Stimulated activated CD8-positive, alpha-beta memory T cell treated with anti-CD3 and anti-CD28 coated beads, Interleukin-7, amount 100 ng/mL, for 24 hours (primary cell): ENCODE results near the gene BSPRY.
"Not testable (repeated sequence)": the region's sequence is repeated elsewhere in the genome, so short reads cannot be mapped to it uniquely, and the experiment has no call there.

Source experiments
- DNase-seq: peaks from one replicate; pipeline ENCODE4 v3.0.0-alpha.2; 2020; ENCODE audit warnings: low read depth

BSPRY gene

DNA sequence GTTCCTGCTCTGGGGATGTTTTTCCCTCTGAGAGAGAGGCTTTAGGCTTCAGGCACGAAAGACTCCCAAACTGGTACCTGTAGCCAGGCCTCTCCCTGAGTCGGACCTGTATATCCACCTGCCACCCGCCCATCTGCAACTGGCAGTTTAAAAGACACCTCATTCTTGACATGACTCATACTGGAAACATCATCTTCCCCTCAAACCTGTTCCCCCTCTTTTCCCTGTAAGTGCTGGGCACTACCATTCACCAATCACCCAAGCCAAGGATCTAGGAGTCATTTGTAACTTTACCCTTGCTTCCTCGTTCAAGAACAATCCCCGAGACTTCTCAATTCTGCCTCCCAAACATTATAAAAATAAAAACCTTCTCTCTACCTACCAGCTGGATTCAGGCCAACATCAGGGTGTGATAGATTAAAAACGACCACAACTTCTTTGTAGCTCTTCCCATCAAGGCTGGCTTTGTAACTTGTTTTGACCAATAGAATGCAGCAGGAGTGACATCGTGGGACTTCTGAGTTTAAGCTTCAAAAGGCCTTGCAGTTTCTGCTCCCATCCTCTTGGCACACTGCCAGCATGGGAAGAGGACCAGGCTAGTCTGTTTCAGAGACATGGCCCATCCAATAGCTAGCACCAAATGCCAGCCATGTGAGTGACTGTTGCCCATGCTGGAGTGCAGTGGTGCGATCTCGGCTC, 7.5 kb upstream of the BSPRY start:
- no peak for DNase-seq

GRCh38 chr9:113343732-113344231, 5.6 kb upstream of the BSPRY start:
- DNase-seq: no peak

DNA sequence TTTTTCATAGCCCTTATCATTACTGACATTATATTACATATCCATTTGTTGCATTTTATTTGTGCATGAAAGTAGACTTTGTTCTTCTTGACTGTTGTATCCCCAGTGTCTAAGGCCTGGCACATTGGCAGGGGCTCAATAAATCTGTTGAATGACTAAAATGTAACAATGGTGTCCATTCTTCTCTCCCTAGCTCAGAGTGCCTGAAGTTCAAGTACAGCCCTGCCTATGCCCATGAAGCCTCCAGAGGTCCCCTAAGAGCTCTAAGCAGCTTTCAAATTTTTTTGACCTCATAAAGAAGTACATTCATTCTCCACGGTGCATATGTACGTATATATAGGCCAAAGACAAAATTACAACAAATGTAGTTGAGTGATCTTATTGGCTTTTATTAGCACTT, 4.2 kb upstream of the BSPRY start:
- no peak for DNase-seq

DNA sequence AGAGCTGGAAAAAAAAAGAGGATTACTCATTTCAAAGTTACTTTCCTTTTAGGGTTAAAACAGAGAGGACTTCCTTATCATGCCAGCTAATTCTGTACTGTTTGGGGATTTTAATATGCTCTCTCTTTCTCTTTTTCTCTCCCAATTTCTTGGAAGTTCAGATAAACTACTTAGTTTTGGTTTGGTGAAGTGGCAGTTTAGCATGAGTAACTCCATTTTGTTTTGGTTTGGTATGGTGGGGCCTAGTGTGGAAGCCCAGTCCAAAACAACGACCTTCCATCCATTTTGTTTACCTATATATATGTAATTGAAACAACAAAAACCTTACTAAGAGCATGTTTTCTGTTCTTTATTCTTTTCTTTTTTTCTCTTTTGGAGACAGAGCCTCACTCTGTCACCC, 3.7 kb upstream of the BSPRY start:
- no peak for DNase-seq

DNA sequence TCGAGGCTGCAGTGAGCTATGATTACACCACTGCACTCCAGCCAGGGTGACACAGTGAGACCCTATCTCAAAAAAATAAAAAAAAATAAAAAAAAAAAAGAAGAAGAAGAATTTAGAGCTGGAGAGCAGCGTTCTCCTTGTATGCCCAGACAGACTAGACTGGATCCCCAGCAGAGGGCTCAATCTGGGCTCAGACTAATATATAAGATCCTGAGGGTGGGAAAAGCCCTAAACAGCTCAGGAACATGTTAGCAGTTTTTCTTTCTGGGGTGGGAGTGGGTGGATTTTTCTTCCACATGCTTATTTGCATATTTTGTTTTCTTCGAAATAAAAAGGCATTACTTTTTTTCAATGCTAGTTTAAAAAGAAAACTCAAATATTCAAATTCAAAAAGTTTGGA, 904 bp upstream of the BSPRY start:
- DNase-seq: no peak

GRCh38 chr9:113349066-113349444, 286 bp upstream of the BSPRY start:
- no peak for DNase-seq

DNA sequence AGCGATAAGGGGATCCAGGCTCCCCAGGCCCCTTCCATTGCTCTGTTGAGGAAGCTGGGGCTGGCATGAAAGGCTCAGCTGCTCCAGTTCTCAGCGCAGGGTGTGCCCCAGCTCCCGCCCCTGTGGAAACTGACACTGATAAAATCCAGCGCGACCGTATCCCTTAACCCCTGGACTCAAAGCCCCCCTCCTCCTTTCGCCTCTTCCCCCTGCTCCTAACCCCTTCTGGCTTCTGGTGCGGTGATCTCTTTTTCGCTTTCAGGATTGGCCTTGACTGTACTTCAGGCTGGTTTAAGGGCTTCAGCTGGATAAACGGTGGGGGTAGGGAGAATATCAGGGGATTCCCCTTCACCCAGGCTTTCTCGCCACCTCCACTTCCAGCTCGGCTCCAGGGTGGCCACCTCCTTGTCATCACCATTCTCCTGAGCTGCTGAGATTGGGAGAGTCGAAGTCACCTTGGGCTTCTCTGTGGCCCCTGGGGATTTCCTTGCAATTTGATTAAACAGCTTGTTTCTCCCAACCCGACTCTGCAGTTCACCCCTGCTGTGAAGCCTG, 843 bp downstream of the BSPRY start:
- DNase-seq: no peak

GRCh38 chr9:113350937-113351336, 1.6 kb downstream of the BSPRY start:
- DNase-seq: no peak

DNA sequence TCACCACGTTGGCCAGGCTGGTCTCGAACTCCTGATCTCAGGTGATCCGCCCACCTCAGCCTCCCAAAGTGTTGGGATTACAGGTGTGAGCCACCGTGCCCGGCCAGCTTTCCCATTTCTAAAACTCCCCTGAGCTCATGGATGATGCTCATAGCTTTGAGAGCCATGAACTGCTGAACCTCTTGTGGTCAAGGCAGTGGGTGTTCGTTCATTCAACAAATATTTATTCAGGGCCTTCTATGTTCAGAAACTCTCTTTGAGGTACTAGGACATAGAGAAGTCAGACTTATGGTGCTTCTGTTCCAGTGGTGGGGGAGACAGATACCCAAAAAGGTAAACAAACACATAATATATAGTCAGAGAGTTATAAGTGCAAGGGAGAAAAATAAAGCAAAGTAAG, 2.7 kb downstream of the BSPRY start:
- DNase-seq: no peak

DNA sequence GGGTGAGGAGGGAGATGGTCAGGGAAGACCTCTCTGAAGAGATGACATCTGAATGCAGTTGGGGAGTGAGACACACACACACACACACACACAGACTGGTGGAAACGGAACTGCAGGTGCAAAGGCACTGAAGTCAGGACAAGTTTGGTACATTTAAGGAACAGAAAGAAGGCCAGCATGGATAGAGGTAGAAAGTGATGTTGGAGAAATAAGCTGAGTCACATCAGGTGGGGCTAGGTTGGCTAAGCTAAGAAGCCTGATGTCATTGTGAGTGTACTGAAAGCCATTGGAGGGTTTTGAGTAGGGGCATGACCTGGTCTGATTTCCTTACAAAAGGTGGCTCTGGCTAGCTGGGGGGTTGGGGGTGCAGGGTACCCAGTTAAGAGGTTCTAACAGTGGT, 3.1 kb downstream of the BSPRY start:
- DNase-seq: no peak

DNA sequence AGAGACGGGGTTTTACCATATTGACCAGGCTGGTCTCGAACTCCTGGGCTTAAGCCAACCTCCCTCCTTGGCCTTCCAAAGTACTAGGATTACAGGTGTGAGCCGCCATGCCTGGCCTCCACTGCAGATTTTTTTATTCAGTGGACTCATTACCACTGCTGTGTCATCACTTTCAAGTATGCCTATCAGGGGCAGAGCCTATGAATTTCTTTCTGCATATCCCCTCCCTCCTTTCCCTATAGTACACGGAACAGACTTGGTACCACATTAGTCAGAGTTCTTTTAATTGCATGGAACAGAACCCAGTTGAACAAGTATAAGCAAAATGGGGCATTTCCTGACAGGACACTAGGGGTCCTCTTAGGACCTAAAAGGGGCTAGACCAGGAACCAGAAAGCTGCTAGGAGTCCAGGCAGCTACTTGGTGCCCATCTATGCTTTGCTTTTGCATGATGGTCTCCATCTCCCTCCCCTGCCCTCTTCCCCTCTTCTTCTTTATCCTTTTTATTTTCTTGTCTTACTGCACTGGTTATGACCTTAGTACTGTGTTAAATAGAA, 5.8 kb downstream of the BSPRY start:
- DNase-seq: no peak

GRCh38 chr9:113356686-113357292, 7.4 kb downstream of the BSPRY start:
- DNase-seq: no peak

DNA sequence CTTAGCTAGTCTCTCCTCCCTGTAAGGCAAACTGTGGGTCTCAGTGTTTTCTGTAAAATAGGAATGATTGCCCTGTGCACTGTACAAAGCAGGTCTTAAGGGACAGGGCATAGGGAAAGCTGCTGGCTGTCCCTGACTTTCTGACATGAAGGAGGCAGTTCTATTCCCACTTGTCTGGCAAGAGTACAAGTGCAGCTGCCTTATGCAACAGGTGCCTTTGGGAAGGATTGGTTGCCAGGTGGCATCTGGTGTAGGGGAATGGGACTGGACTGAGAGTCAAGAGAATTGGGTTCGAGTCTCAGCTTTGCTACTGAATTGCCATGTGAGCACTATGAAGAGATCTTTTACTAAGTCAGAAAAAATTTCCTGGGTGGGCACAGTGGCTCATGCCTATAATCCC, 10.0 kb downstream of the BSPRY start:
- no peak for DNase-seq

- no peak for DNase-seq
Measured at GRCh38 chr9:113360242-113360842, 11.0 kb downstream of the BSPRY start.

GRCh38 chr9:113361304-113362018, 12.1 kb downstream of the BSPRY start:
- DNase-seq: no peak

DNA sequence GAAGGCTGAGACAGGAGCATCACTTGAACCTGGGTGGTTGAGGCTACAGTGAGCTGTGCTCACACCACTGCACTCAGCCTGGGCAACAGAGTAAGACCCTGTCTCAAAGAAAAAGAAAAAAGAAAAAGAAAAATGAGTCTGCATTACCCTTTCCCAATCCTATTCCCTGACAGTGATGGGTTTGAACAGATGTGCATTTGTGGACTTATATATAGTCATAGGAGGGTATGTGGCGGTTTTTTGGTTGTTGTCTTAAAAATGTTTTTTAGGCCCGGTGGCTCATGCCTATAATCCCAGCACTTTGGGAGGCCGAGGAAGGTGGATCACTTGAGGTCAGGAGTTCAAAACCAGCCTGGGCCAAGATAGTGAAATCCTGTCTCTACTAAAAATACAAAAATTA, 14.0 kb downstream of the BSPRY start:
- no peak for DNase-seq

GRCh38 chr9:113364951-113365350, 15.6 kb downstream of the BSPRY start:
- no peak for DNase-seq

DNA sequence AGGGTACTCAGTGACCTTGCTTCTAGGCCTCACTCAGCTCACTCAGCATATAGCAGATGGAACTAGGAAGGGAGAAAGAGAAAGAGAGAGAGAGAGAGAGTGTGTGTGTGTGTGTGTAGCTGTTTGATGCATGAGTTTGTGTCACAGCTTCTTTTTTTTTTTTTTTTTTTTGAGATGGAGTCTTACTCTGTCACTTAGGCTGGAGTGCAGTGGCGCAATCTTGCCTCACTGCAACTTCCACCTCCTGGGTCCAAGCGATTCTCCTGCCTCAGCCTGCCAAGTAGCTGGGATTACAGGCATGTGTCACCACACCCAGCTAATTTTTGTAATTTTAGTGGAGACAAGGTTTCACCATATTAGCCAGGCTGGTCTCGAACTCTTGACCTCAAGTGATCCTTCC, 16.3 kb downstream of the BSPRY start:
- DNase-seq: not testable (repeated sequence)

GRCh38 chr9:113368348-113368981, 19.1 kb downstream of the BSPRY start:
- no peak for DNase-seq

GRCh38 chr9:113368982-113369854, 19.9 kb downstream of the BSPRY start:
- no peak for DNase-seq

- no peak for DNase-seq
Measured at GRCh38 chr9:113369855-113370140, 20.5 kb downstream of the BSPRY start.
